Type B pancreatic cell (in vitro differentiated cells): Measurements from ENCODE around the gene APOL4. TPM values are rescaled to one million over a fixed set of nuclear protein-coding genes. Genes with fewer than 3 reads are reported as not detected.

Experiments
- DNase-seq: peaks from one replicate; pipeline ENCODE4 v3.0.0; 2021; ENCODE audit warnings: mixed read lengths; ENCODE audit not compliant: unreplicated experiment; ENCODE audit errors: extremely low spot score
- H3K27ac Mint-ChIP-seq: 2 replicates; pipeline ENCODE4 v1.8.0; 2021; ENCODE audit warnings: mild to moderate bottlenecking, mixed read lengths
- H3K27me3 Mint-ChIP-seq: 2 replicates; pipeline ENCODE4 v1.8.0; 2021; ENCODE audit warnings: mixed read lengths
- H3K36me3 Mint-ChIP-seq: 2 replicates; pipeline ENCODE4 v1.8.0; 2021; ENCODE audit warnings: mixed read lengths
- H3K4me1 Mint-ChIP-seq: one replicate; pipeline ENCODE4 v1.8.0; 2021; ENCODE audit warnings: mixed read lengths; ENCODE audit not compliant: unreplicated experiment
- H3K4me3 Mint-ChIP-seq: 2 replicates; pipeline ENCODE4 v1.8.0; 2021; ENCODE audit warnings: mild to moderate bottlenecking, mixed read lengths
- H3K9me3 Mint-ChIP-seq: 2 replicates; pipeline ENCODE4 v1.8.0; 2021; ENCODE audit warnings: mixed read lengths
- total RNA-seq: library from RNA; stranded (reverse); gene quantifications from 2 replicates; pipeline ENCODE4 v1.2.1, GENCODE V29; 2021; ENCODE audit warnings: low replicate concordance
- TF ChIP-seq, protein P1 (sequence below): fragments of 200-600 bp; sonication (generic); conservative IDR thresholded peaks from 2 replicates; pipeline ENCODE4 v1.5.0; 2021; ENCODE audit warnings: antibody characterized with exemption, mild to moderate bottlenecking

APOL4 gene
- total RNA-seq, 1 donor from 2014 or later, result 1.4 TPM

DNA sequence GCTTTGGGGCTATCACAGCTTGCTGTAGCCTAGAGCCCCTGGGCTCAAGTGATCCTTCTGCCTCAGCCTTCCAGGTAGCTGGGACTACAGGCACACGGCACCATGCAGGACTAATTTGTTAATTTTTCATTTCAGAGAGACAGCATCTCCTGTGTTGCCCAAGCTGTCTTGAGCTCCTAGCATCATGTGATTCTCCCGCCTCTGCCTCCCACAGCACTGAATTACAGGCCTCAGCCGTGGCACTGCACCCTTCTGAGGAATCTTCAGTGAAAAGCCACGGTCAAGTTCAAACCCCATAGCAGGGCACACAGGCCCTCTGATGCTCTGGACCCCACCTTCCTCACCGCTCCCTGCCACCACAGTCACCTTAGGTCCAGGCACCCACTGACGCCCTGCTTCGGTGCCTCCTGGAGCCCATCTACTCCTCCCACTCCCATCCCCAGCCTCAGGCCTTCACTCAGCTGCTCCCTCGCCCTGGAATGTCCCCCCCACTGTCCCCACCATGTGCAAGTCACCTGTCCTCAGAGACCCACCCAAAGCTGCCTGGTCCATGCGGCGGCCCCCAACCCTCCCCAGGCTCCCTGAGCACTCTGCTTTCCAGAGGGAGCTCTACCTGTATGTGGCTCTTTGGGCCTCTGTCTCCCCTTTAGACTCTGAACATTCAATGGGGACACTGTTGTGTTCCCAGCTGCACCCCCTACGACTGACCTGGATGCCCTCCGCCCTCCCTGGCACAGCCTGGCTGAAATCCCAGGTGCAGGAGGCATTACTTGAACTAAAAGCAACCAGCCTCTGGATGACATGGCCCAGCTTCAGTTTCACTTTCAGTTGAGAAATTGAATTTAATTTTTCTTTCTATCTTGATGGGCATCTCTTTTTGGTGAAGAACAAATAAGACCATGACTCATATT is 36.1 kb upstream of the APOL4 start:
- Mint-ChIP-seq H3K9me3 (peaks cover 11% of the 10 kb centered on the region), H3K27me3 (no peaks in the 10 kb centered on the region), H3K4me3 (peak overlapping the region; percentile 96), H3K36me3 (peaks cover 27% of the 10 kb centered on the region), H3K4me1 (peaks cover 46% of the 10 kb centered on the region), H3K27ac (peak overlapping the region; percentile 96)
- no peak for DNase-seq
- TF ChIP-seq, protein P1, sequence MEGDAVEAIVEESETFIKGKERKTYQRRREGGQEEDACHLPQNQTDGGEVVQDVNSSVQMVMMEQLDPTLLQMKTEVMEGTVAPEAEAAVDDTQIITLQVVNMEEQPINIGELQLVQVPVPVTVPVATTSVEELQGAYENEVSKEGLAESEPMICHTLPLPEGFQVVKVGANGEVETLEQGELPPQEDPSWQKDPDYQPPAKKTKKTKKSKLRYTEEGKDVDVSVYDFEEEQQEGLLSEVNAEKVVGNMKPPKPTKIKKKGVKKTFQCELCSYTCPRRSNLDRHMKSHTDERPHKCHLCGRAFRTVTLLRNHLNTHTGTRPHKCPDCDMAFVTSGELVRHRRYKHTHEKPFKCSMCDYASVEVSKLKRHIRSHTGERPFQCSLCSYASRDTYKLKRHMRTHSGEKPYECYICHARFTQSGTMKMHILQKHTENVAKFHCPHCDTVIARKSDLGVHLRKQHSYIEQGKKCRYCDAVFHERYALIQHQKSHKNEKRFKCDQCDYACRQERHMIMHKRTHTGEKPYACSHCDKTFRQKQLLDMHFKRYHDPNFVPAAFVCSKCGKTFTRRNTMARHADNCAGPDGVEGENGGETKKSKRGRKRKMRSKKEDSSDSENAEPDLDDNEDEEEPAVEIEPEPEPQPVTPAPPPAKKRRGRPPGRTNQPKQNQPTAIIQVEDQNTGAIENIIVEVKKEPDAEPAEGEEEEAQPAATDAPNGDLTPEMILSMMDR, result no peak

DNA sequence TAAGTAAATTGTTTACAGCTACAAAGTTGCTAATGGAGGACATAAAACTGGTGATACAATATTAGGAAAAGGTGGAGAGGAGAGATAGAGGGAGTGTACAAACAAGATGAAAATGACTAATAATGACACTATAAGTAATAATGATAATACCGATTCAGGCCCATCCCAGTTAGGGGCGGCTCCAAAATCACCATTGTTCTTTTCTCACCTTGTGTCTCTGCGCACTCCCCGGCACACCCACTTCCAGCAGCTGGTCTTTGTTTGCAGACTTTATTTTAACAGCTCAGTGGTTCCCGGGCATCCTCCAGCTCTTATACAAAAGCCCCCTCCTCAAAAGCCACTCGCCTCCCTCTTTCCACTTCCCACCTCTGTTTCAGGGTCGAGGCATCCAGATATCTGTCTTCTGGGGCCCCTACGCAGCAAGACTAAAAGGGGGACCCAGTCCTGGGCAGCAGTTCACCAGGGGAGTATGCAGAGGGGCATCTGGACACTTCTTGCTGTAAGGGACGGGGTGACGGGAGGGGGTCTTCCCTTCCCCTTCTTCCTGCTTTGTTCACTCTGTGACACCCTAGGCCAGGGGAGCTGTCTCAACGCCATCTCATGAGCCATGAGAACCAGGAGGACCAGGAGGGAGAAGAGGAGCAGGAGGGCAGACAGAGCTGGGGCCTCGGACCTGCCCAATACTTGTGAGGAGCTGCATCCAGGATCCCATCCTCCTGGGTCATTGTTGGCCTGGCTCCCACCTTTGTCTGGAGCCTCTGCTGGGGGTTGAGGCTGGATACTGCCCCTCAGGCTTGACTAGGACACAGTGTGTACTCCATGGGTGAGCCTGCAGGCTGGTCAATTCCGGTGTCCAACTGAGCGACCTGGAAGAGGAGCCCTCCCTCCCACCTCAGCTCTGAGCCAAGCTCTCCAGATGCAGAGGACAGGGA is 35.0 kb upstream of the APOL4 start:
- Mint-ChIP-seq H3K4me3 (peak overlapping the region; percentile 12), H3K9me3 (peaks cover 8% of the 10 kb centered on the region), H3K36me3 (peaks cover 31% of the 10 kb centered on the region), H3K4me1 (peaks cover 46% of the 10 kb centered on the region), H3K27me3 (no peaks in the 10 kb centered on the region), H3K27ac (peak overlapping the region; percentile 6)
- TF ChIP-seq, protein P1, result no peak
- no peak for DNase-seq

DNA sequence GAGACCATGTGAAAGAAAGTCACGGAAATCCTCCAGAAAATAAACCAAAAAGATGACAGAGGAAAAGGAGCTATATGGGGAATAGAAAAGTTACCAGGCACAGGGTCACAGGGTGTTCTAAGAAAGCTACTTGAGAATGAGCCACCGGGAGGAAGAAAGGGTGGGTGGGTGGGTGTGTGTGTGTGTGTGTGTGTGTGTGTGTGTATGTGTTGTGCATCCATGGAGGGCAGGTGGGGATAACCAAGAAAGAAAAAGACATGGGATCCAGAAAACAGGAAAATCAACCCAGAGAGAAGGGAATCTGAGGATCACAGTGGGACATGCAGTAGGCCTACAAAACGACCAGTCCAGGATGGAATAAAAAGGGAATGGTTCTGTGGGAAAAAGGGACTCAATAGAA is 34.0 kb upstream of the APOL4 start:
- Mint-ChIP-seq H3K4me3 (peak overlapping the region; percentile 53), H3K27ac (no peak overlapping the region), H3K4me1 (peaks cover 46% of the 10 kb centered on the region), H3K36me3 (peaks cover 34% of the 10 kb centered on the region), H3K27me3 (no peaks in the 10 kb centered on the region), H3K9me3 (peaks cover 8% of the 10 kb centered on the region)
- DNase-seq, result no peak
- TF ChIP-seq, protein P1, result no peak

DNA sequence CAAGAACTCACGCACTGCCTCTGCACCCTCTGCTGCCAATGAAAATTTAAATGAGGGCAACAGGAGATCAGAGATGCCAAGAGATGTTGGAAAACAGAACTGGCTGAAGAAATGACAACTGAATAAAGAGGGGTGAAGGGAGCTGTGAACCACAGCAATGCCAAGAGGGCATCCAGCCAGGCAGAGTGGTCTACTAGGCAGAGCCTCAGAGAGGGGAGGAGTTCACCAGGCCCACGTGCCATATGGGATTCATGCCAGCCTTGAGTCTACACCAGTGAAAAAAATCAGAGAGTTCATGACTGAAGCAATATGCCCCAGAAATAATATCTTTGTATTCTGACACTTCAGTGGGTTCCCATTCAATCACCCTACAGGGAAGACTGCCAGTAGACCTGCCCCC is 33.3 kb upstream of the APOL4 start:
- no peak for DNase-seq
- H3K27me3 Mint-ChIP-seq, result no peaks in the 10 kb centered on the region
- peaks cover 34% of the 10 kb centered on the region for H3K36me3 Mint-ChIP-seq
- peaks cover 8% of the 10 kb centered on the region for H3K9me3 Mint-ChIP-seq
- TF ChIP-seq, protein P1, result no peak
- no peak overlapping the region for H3K4me3 Mint-ChIP-seq
- no peak overlapping the region for H3K27ac Mint-ChIP-seq
- H3K4me1 Mint-ChIP-seq, result peaks cover 44% of the 10 kb centered on the region

DNA sequence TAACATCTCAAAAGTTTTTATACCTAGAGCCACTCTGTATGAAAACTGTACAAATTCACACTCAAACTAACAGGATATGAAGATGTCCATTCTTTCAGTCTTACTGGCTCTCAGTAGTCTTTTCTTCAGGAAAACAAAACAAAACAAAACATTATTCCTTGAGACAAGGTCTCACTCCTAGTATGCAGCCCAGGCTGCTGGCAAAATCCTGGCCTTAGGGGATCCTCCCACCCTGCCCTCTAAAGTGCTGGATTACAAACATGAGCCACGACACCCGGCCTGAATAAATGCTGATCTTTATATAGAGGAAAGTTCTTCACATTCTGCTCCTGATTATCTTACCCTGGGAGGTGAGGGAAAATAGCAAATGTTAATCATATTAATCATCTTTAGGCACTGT is 32.6 kb upstream of the APOL4 start:
- peaks cover 39% of the 10 kb centered on the region for H3K36me3 Mint-ChIP-seq
- TF ChIP-seq, protein P1, result no peak
- no peak overlapping the region for H3K27ac Mint-ChIP-seq
- no peak for DNase-seq
- no peak overlapping the region for H3K4me3 Mint-ChIP-seq
- peaks cover 44% of the 10 kb centered on the region for H3K4me1 Mint-ChIP-seq
- no peaks in the 10 kb centered on the region for H3K27me3 Mint-ChIP-seq
- H3K9me3 Mint-ChIP-seq, result peaks cover 8% of the 10 kb centered on the region
